B cell (primary cell): ENCODE results near the gene PTPRE. TPM values are rescaled to one million over a fixed set of nuclear protein-coding genes. Genes with fewer than 3 reads are reported as not detected.

Experiments
- ATAC-seq: fragments of 200-7000 bp; cut with Tn5 transposase; one replicate; pipeline ENCODE4 v1.10.0; 2021; ENCODE audit warnings: low read depth, mild to moderate bottlenecking, moderate number of reproducible peaks, moderate library complexity
- CTCF ChIA-PET: fragments of 350-600 bp; sonication (Branson Sonifier 250); formaldehyde crosslinking; loops from one replicate; lab custom pipeline; 2021; ENCODE audit warnings: antibody characterized with exemption, inconsistent platforms; lab: Charles Lee
- POLR2A ChIA-PET: fragments of 350-600 bp; sonication (Branson Sonifier 250); formaldehyde crosslinking; loops from one replicate; lab custom pipeline; 2021; ENCODE audit warnings: antibody characterized with exemption; lab: Charles Lee
- DNase-seq: peaks from one replicate; pipeline ENCODE4 v3.0.0; 2013
- H2AFZ ChIP-seq: 2 replicates; pipeline ENCODE4 v1.6.1; 2012; ENCODE audit warnings: mild to moderate bottlenecking, low read depth, low read length; ENCODE audit not compliant: insufficient read depth, poor library complexity, severe bottlenecking
- H3K27ac ChIP-seq, 2 donors: 1 replicate in 1 of 2; 2 replicates in 1 of 2; pipeline ENCODE4 v1.5.1; 2012 to 2013; ENCODE audit warnings: low read length in 2 of 2, mild to moderate bottlenecking in 2 of 2, moderate library complexity in 1 of 2
- H3K27me3 ChIP-seq, 4 experiments: fragments of 200-600 bp in 1 of 4; sonication (generic) in 1 of 4; replicated peaks in 1 of 4; 1 replicate in 2 of 4; 2 replicates in 2 of 4; pipeline versions ENCODE4 v1.6.1 to v1.7.0; 2013 to 2016; ENCODE audit warnings: low read length in 3 of 4, mild to moderate bottlenecking in 2 of 4, mixed read lengths in 1 of 4, moderate library complexity in 1 of 4; ENCODE audit not compliant: insufficient read depth in 4 of 4, control insufficient read depth in 3 of 4; ENCODE audit errors: control extremely low read depth in 1 of 4
- H3K36me3 ChIP-seq, 2 experiments: replicated peaks in 1 of 2; 1 replicate in 1 of 2; 2 replicates in 1 of 2; pipeline versions ENCODE4 v1.6.1 to v1.7.1; 2013; ENCODE audit warnings: low read length in 1 of 2; ENCODE audit not compliant: insufficient read depth in 2 of 2, control insufficient read depth in 1 of 2; ENCODE audit errors: control extremely low read depth in 1 of 2, extremely low read depth in 1 of 2
- H3K4me1 ChIP-seq, 2 donors: fragments of 200-600 bp in 1 of 2; sonication (generic) in 1 of 2; 1 replicate in 1 of 2; 2 replicates in 1 of 2; pipeline versions ENCODE4 v1.5.1 to v1.6.1; 2013 to 2017; ENCODE audit warnings: low read length in 2 of 2; ENCODE audit not compliant: control insufficient read depth in 2 of 2, insufficient read depth in 2 of 2
- H3K4me2 ChIP-seq: replicated peaks from 2 replicates; pipeline ENCODE3; 2012; ENCODE audit warnings: mild to moderate bottlenecking, low read depth, low read length; ENCODE audit not compliant: poor library complexity, severe bottlenecking
- H3K4me3 ChIP-seq, 5 experiments: fragments of 200-600 bp in 1 of 5; sonication (generic) in 1 of 5; 1 replicate in 3 of 5; 2 replicates in 2 of 5; pipeline versions ENCODE4 v1.5.1 to v1.7.0; 2011 to 2016; ENCODE audit warnings: low read length in 4 of 5, mild to moderate bottlenecking in 4 of 5, low read depth in 2 of 5, control low read depth in 1 of 5, moderate library complexity in 1 of 5; ENCODE audit not compliant: insufficient read depth in 1 of 5; ENCODE audit errors: control extremely low read depth in 1 of 5, extremely low read depth in 1 of 5
- H3K79me2 ChIP-seq: fragments of 200-600 bp; sonication (generic); one replicate; pipeline ENCODE4 v1.6.0; 2016; ENCODE audit warnings: low read length; ENCODE audit not compliant: control insufficient read depth, insufficient read depth
- H3K9ac ChIP-seq: fragments of 200-600 bp; sonication (generic); 2 replicates; pipeline ENCODE4 v1.6.1; 2017; ENCODE audit warnings: mild to moderate bottlenecking, low read length, moderate library complexity
- H3K9me3 ChIP-seq, 3 donors: one replicate each; pipeline versions ENCODE4 v1.6.1 to v1.7.1; 2013; ENCODE audit warnings: low read length in 2 of 3; ENCODE audit not compliant: control insufficient read depth in 2 of 3, insufficient read depth in 1 of 3; ENCODE audit errors: control extremely low read depth in 1 of 3
- H4K20me1 ChIP-seq: 2 replicates; pipeline ENCODE4 v1.6.0; 2012; ENCODE audit warnings: mild to moderate bottlenecking, low read length; ENCODE audit not compliant: insufficient read depth, control insufficient read depth, poor library complexity, severe bottlenecking
- H3K27ac Mint-ChIP-seq: one replicate; pipeline ENCODE4 v1.8.0; 2021; ENCODE audit warnings: mixed read lengths
- H3K27me3 Mint-ChIP-seq: one replicate; pipeline ENCODE4 v1.8.0; 2021; ENCODE audit warnings: mixed read lengths
- H3K4me1 Mint-ChIP-seq: one replicate; pipeline ENCODE4 v1.8.0; 2021; ENCODE audit warnings: mixed read lengths
- H3K4me3 Mint-ChIP-seq: one replicate; pipeline ENCODE4 v1.8.0; 2021; ENCODE audit warnings: mixed read lengths
- H3K9me3 Mint-ChIP-seq: one replicate; pipeline ENCODE4 v1.8.0; 2022; ENCODE audit warnings: mixed read lengths; ENCODE audit not compliant: insufficient read depth
- EZH2 ChIP-seq: IDR thresholded peaks from 2 replicates; pipeline ENCODE4 v1.6.1; 2012; ENCODE audit warnings: borderline replicate concordance, low read depth, mild to moderate bottlenecking, moderate library complexity, low read length; ENCODE audit not compliant: insufficient read depth, poor library complexity, severe bottlenecking
- WGBS: methylation state at CpG from one replicate; pipeline ENCODE4 v1.1.5; 2013; ENCODE audit warnings: missing lambda C conversion rate; ENCODE audit not compliant: insufficient coverage; 5-methylcytosine and 5-hydroxymethylcytosine counted together
- intact Hi-C: fragments of 100-400 bp; cut with micrococcal nuclease; formaldehyde crosslinking; loops from one replicate; pipeline ENCODE4 v1.10.0; 2022
- polyA plus RNA-seq: library from polyadenylated mRNA; depleted of rRNA; stranded (reverse); fragments of >200 nt; gene quantifications from 2 replicates; pipeline ENCODE4 v1.2.3, GENCODE V29; 2012
- total RNA-seq, 2 donors: library from RNA; stranded (reverse); fragments of 120-200 nt in 1 of 2; gene quantifications; 1 replicate in 1 of 2; 2 replicates in 1 of 2; pipeline versions ENCODE4 v1.2.3 to v1.2.4, GENCODE V29; 2013 to 2022
- TF ChIP-seq, protein P1 (sequence below): fragments of 200-600 bp; IDR thresholded peaks from one replicate; pipeline ENCODE4 v1.8.0; 2022; ENCODE audit warnings: antibody characterized with exemption, mild to moderate bottlenecking

Gene PTPRE
- total and polyA plus RNA-seq, 2 donors (not counting 1 experiment from before 2014, with no cell fraction given) = 6.6 to 32.7 TPM

DNA sequence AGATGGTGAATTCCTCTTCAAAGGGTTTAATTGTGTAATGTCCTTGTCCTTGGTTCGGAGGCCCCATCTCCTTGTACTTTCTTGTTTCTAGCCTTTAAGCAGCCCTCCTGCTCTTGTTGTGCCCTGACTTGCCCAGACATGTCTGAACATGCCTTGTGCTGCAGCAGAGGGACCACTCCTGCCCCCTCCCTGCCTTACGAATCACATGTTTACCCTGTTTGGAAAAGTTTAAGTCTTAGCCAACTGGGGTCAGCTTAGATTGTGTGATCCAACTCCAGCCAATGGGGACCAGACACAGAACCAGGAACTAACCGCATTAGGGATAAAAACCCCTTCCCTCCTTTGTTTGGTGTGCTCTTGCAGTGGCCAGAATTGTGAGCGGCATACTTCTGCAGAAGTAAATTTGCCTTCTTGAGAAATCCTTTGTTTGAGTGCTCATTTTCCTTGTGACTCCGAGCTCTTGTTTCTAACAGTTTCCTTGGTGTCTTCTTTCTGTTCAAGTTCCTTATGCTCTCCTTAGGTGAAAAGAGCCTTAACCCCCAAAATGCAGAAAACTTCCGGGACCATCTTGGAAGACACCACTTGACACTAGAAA lies 43.6 kb upstream of the PTPRE start:
- 88% methylated on average over 3 of the region's 6 CpGs for WGBS
- Histone ChIP-seq H2AFZ (no peak overlapping the region), H3K27me3 (no peaks in the 10 kb centered on the region), H3K4me2 (no peak overlapping the region), H3K4me3 (no peak overlapping the region), H3K36me3 (no peaks in the 10 kb centered on the region), H3K9ac (no peak overlapping the region), H4K20me1 (no peaks in the 10 kb centered on the region), H3K79me2 (no peaks in the 10 kb centered on the region), H3K9me3 (peaks cover 0 to 17% (median 6%) of the 10 kb centered on the region in 3 donors), H3K4me1 (no peaks in the 10 kb centered on the region), H3K27ac (no peak overlapping the region)
- ATAC-seq = no peak
- DNase-seq = no peak
- peaks cover 5% of the 10 kb centered on the region for H3K9me3 Mint-ChIP-seq
- peaks cover 11% of the 10 kb centered on the region for H3K27me3 Mint-ChIP-seq
- intact Hi-C loops = no loop called here
- H3K27ac Mint-ChIP-seq = no peak overlapping the region
- H3K4me3 Mint-ChIP-seq = no peak overlapping the region
- no peaks in the 10 kb centered on the region for H3K4me1 Mint-ChIP-seq
- ChIA-PET CTCF (interaction anchor here (2.9 kb wide), 1 partner anchor 9 kb away, joined by 11 read pairs; no protein-coding TSS in a partner anchor), POLR2A (no interaction called here)
- TF ChIP-seq EZH2 = no peak
- TF ChIP-seq, protein P1, sequence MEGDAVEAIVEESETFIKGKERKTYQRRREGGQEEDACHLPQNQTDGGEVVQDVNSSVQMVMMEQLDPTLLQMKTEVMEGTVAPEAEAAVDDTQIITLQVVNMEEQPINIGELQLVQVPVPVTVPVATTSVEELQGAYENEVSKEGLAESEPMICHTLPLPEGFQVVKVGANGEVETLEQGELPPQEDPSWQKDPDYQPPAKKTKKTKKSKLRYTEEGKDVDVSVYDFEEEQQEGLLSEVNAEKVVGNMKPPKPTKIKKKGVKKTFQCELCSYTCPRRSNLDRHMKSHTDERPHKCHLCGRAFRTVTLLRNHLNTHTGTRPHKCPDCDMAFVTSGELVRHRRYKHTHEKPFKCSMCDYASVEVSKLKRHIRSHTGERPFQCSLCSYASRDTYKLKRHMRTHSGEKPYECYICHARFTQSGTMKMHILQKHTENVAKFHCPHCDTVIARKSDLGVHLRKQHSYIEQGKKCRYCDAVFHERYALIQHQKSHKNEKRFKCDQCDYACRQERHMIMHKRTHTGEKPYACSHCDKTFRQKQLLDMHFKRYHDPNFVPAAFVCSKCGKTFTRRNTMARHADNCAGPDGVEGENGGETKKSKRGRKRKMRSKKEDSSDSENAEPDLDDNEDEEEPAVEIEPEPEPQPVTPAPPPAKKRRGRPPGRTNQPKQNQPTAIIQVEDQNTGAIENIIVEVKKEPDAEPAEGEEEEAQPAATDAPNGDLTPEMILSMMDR = no peak

DNA sequence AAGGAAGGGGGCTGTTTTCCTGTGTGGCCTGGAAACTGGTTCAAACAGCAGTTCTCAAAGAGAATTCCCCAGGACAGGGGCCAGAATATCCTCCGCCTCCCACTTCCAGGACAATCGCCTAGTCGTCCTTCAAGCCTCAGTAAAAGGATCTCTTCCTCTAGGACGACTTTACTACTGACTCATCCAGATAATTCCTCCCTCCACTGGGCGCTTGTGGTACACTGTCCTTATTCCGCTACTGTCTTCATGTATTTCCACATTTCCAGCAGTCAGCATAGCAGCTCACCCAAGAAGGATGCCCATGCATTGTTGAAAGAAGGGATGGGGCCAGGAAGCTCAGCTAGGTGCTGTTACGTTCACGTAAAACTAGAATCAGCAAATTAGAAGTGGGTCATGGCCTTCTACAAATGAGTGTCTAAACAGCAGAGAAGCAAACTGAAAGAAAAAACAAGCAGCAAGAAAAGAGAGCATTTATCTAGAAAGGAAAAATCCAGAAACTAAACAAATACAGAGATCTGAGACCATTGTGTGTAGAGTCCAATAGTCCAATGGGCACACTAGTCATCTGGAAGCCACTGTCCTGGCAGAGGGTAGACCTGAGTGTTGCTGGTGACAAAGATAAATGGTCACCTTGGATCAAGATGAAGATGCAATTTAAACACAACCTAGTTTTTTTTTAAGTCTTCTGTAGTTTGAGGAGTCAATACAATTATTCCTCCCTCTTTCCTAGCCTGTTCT lies 40.5 kb upstream of the PTPRE start:
- no peak overlapping the region for H3K9ac ChIP-seq
- peaks cover 22% of the 10 kb centered on the region for H3K27me3 Mint-ChIP-seq
- no peak overlapping the region for H3K4me3 Mint-ChIP-seq
- H4K20me1 ChIP-seq = no peaks in the 10 kb centered on the region
- no peak overlapping the region for H3K27ac ChIP-seq
- no peaks in the 10 kb centered on the region for H3K4me1 ChIP-seq
- DNase-seq = no peak
- no peak for ATAC-seq
- no peaks in the 10 kb centered on the region for H3K36me3 ChIP-seq
- no peaks in the 10 kb centered on the region for H3K27me3 ChIP-seq
- no peaks in the 10 kb centered on the region for H3K4me1 Mint-ChIP-seq
- H3K4me3 ChIP-seq = no peak overlapping the region
- H3K79me2 ChIP-seq = no peaks in the 10 kb centered on the region
- TF ChIP-seq, protein P1 = no peak
- TF ChIP-seq EZH2 = no peak
- H3K9me3 Mint-ChIP-seq = peaks cover 8% of the 10 kb centered on the region
- ChIA-PET POLR2A (no interaction called here), CTCF (no interaction called here)
- H3K9me3 ChIP-seq = peaks cover 0 to 17% (median 16%) of the 10 kb centered on the region in 3 donors
- WGBS = 91% methylated on average over 7 of the region's 8 CpGs
- H3K27ac Mint-ChIP-seq = no peak overlapping the region
- H3K4me2 ChIP-seq = no peak overlapping the region
- no peak overlapping the region for H2AFZ ChIP-seq
- intact Hi-C loops = no loop called here
